HepG2 (cell line): ENCODE results near the gene VSIG2. TPM values are rescaled to one million over a fixed set of nuclear protein-coding genes. Genes with fewer than 3 reads are reported as not detected.

Experiments
- HOXA9 ChIP-seq: sonication (generic); formaldehyde crosslinking; IDR thresholded peaks from 2 replicates; pipeline ENCODE4 v1.8.1; 2022; ENCODE audit warnings: missing genetic modification reagents, mild to moderate bottlenecking, moderate library complexity, borderline replicate concordance
- MIER3 ChIP-seq: IDR thresholded peaks from 2 replicates; pipeline ENCODE4 v1.6.1; 2016; ENCODE audit warnings: missing compliant biosample characterization, borderline replicate concordance
- MXD4 ChIP-seq: IDR thresholded peaks from 2 replicates; pipeline ENCODE4 v1.6.1; 2016; ENCODE audit warnings: mild to moderate bottlenecking, missing biosample characterization, missing genetic modification reagents
- POGK ChIP-seq: sonication (generic); formaldehyde crosslinking; conservative IDR thresholded peaks from 2 replicates; pipeline ENCODE4 v1.8.0; 2022; ENCODE audit warnings: mild to moderate bottlenecking, moderate library complexity, missing genetic modification reagents
- ZBTB7B ChIP-seq: sonication (generic); formaldehyde crosslinking; IDR thresholded peaks from 2 replicates; pipeline ENCODE4 v1.4.0; 2020; ENCODE audit warnings: missing genetic modification reagents
- ZHX2 ChIP-seq, 2 experiments: sonication (generic) in 1 of 2; formaldehyde crosslinking in 1 of 2; IDR thresholded peaks; 2 replicates each; pipeline versions ENCODE4 v1.6.1 to v1.9.0; 2014 to 2022; ENCODE audit warnings: antibody characterized with exemption in 1 of 2, borderline replicate concordance in 1 of 2, inconsistent platforms in 1 of 2, low read depth in 1 of 2, missing genetic modification reagents in 1 of 2
- ZNF329 ChIP-seq: sonication (generic); formaldehyde crosslinking; IDR thresholded peaks from 2 replicates; pipeline ENCODE4 v1.9.0; 2021; ENCODE audit warnings: low read depth, mild to moderate bottlenecking, missing genetic modification reagents
- ZNF350 ChIP-seq: sonication (generic); formaldehyde crosslinking; IDR thresholded peaks from 2 replicates; pipeline ENCODE4 v1.4.0; 2020; ENCODE audit warnings: mild to moderate bottlenecking, low read depth, missing genetic modification reagents, borderline replicate concordance
- ZNF430 ChIP-seq: sonication (generic); formaldehyde crosslinking; IDR thresholded peaks from 2 replicates; pipeline ENCODE4 v1.9.0; 2021; ENCODE audit warnings: mild to moderate bottlenecking, missing genetic modification reagents
- ZNF740 ChIP-seq: sonication (generic); formaldehyde crosslinking; IDR thresholded peaks from 2 replicates; pipeline ENCODE4 v1.4.0; 2020; ENCODE audit warnings: missing genetic modification reagents
- ZNF883 ChIP-seq: sonication (generic); formaldehyde crosslinking; IDR thresholded peaks from 2 replicates; pipeline ENCODE4 v1.5.1; 2020; ENCODE audit warnings: mild to moderate bottlenecking, missing genetic modification reagents; ENCODE audit errors: not compliant biosample characterization
- ZSCAN20 ChIP-seq: sonication (generic); formaldehyde crosslinking; IDR thresholded peaks from 2 replicates; pipeline ENCODE4 v1.4.0; 2020; ENCODE audit warnings: missing genetic modification reagents, mild to moderate bottlenecking, borderline replicate concordance
- polyA plus RNA-seq, 8 experiments: library from polyadenylated mRNA; depleted of rRNA in 3 of 8; stranded (reverse) in 7 of 8; unstranded in 1 of 8; fragments of >200 nt; fragmentation: Illumina TruSeq in 4 of 8; extraction: Trizol in 4 of 8; gene quantifications; 2 replicates each; pipeline versions ENCODE4 v1.2.1 to v1.2.3, GENCODE V29; 2011 to 2016; ENCODE audit warnings: low read depth in 4 of 8, missing spikeins in 1 of 8, mixed read lengths in 1 of 8; ENCODE audit not compliant: insufficient read depth in 1 of 8
- total RNA-seq, 5 experiments: library from RNA; depleted of rRNA; stranded (reverse); fragments of >200 nt; fragmentation: Illumina TruSeq; extraction: Trizol; gene quantifications; 2 replicates each; pipeline ENCODE4 v1.2.3, GENCODE V29; 2016; ENCODE audit warnings: low read depth in 1 of 5
- TF ChIP-seq, protein P1 (sequence below): sonication (generic); formaldehyde crosslinking; IDR thresholded peaks from 2 replicates; pipeline ENCODE4 v1.4.0; 2020; ENCODE audit warnings: missing genetic modification reagents
- TF ChIP-seq, protein P2 (sequence below): sonication (generic); formaldehyde crosslinking; conservative IDR thresholded peaks from 2 replicates; pipeline ENCODE4 v1.8.0; 2022; ENCODE audit warnings: low read depth, missing genetic modification reagents

VSIG2 gene
- total and polyA plus RNA-seq, 2 of the 13 experiments (the other 11 are each of a cell fraction or from before 2014, with no cell fraction given) = 0.80 to 2.7 TPM

- 0 out of 2 replicates have a peak, but pooled peaks have one; percentile 18 for TF ChIP-seq ZNF350 (CRISPR knock-in tag)
- peak; percentile 20; the same call in 1 of the 2 replicates for TF ChIP-seq MXD4 (CRISPR knock-in tag)
- no peak for TF ChIP-seq ZNF883 (CRISPR knock-in tag)
- TF ChIP-seq ZHX2 (IDR thresholded peaks at IDR 0.05; ENCODE audit: low read depth) = no peak
- TF ChIP-seq ZHX2 (CRISPR knock-in tag; IDR thresholded peaks at IDR 0.05; ENCODE audit: borderline replicate concordance) = 0 out of 2 replicates have a peak, but pooled peaks have one; percentile 14
- no peak for TF ChIP-seq ZNF430 (CRISPR knock-in tag)
- 0 out of 2 replicates have a peak, but pooled peaks have one; percentile 6 for TF ChIP-seq ZNF329
- TF ChIP-seq, protein P1, sequence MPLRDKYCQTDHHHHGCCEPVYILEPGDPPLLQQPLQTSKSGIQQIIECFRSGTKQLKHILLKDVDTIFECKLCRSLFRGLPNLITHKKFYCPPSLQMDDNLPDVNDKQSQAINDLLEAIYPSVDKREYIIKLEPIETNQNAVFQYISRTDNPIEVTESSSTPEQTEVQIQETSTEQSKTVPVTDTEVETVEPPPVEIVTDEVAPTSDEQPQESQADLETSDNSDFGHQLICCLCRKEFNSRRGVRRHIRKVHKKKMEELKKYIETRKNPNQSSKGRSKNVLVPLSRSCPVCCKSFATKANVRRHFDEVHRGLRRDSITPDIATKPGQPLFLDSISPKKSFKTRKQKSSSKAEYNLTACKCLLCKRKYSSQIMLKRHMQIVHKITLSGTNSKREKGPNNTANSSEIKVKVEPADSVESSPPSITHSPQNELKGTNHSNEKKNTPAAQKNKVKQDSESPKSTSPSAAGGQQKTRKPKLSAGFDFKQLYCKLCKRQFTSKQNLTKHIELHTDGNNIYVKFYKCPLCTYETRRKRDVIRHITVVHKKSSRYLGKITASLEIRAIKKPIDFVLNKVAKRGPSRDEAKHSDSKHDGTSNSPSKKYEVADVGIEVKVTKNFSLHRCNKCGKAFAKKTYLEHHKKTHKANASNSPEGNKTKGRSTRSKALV (CRISPR knock-in tag) = peak; percentile 89
- 0 out of 2 replicates have a peak, but pooled peaks have one; percentile 33 for TF ChIP-seq ZBTB7B (CRISPR knock-in tag)
- no peak for TF ChIP-seq HOXA9 (CRISPR knock-in tag)
- TF ChIP-seq, protein P2, sequence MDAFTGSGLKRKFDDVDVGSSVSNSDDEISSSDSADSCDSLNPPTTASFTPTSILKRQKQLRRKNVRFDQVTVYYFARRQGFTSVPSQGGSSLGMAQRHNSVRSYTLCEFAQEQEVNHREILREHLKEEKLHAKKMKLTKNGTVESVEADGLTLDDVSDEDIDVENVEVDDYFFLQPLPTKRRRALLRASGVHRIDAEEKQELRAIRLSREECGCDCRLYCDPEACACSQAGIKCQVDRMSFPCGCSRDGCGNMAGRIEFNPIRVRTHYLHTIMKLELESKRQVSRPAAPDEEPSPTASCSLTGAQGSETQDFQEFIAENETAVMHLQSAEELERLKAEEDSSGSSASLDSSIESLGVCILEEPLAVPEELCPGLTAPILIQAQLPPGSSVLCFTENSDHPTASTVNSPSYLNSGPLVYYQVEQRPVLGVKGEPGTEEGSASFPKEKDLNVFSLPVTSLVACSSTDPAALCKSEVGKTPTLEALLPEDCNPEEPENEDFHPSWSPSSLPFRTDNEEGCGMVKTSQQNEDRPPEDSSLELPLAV (CRISPR knock-in tag) = 0 out of 2 replicates have a peak, but pooled peaks have one; percentile 18
- TF ChIP-seq ZSCAN20 (CRISPR knock-in tag) = no peak
- TF ChIP-seq POGK (CRISPR knock-in tag) = 0 out of 2 replicates have a peak, but pooled peaks have one; percentile 33
- TF ChIP-seq ZNF740 (CRISPR knock-in tag) = peak; percentile 75
- peak; percentile 6; the same call in 1 of the 2 replicates for TF ChIP-seq MIER3 (CRISPR knock-in tag)
Measured at GRCh38 chr11:124799348-124800225, 47.5 kb upstream of the VSIG2 start (continued).
